ENCODE results near the gene ACOX2. TPM values are rescaled to one million over a fixed set of nuclear protein-coding genes. Genes with fewer than 3 reads are reported as not detected.

ACOX2 gene
- total RNA-seq, 1 experiment from 2014 or later: 1.1 TPM

- peaks cover 15% of the 10 kb centered on the region for H3K36me3 Mint-ChIP-seq (ENCODE audit: insufficient read depth, unreplicated experiment)
- peak; percentile 96 for DNase-seq
- no TSS peak for BruUV-seq (replicated peaks)
These were observed 45.2 kb downstream of the ACOX2 start, which contains the start of gene KCTD6 for GRCh38 chr3:58491506-58492402. Gene KCTD6, plus strand, starts transcription at chr3:58492096. Its CDS starts 6,660 bp downstream, at chr3:58498756.

GRCh38 chr3:58490860-58491501 is 46.0 kb downstream of the ACOX2 start:
- TF ChIP-seq CTCF (IDR thresholded peaks at IDR 0.05; ENCODE audit: unreplicated experiment): no peak
- H3K27ac Mint-ChIP-seq (ENCODE audit: unreplicated experiment): no peak overlapping the region
- H3K36me3 Mint-ChIP-seq (ENCODE audit: insufficient read depth, unreplicated experiment): peaks cover 22% of the 10 kb centered on the region
- CTCF ChIA-PET: interaction anchor here (0.7 to 1.7 kb wide), 4 partner anchors 17 to 313 kb away, joined by 3 to 7 read pairs (median 4); no protein-coding TSS in a partner anchor
- no peaks in the 10 kb centered on the region for H3K9me3 Mint-ChIP-seq (ENCODE audit: low read depth, unreplicated experiment)
- no TSS peak for BruUV-seq (replicated peaks)
- DNase-seq: peak; percentile 5
- no peaks in the 10 kb centered on the region for H3K27me3 Mint-ChIP-seq (ENCODE audit: unreplicated experiment)
- peaks cover 59% of the 10 kb centered on the region for H3K4me1 Mint-ChIP-seq (ENCODE audit: low read depth, unreplicated experiment)
- intact Hi-C loops (cut with micrococcal nuclease; ENCODE audit: unreplicated experiment): loop anchor here (2.0 kb wide), 1 partner anchor 20 kb away; no protein-coding TSS in a partner anchor
- peak overlapping the region; percentile 81 for H3K4me3 Mint-ChIP-seq (ENCODE audit: low read depth, unreplicated experiment)

More at GRCh38 chr3:58491506-58492402, 45.2 kb downstream of the ACOX2 start, which contains the start of gene KCTD6:
- Mint-ChIP-seq H3K4me1 (ENCODE audit: low read depth, unreplicated experiment) (peaks cover 51% of the 10 kb centered on the region), H3K4me3 (ENCODE audit: low read depth, unreplicated experiment) (peak within 1 kb of the TSS; percentile 81), H3K9me3 (ENCODE audit: low read depth, unreplicated experiment) (no peaks in the 10 kb centered on the region), H3K27me3 (ENCODE audit: unreplicated experiment) (no peaks in the 10 kb centered on the region), H3K27ac (ENCODE audit: unreplicated experiment) (peak within 1 kb of the TSS; percentile 63)
- CTCF ChIA-PET: interaction anchor here (0.7 to 1.7 kb wide), 5 partner anchors 16 to 314 kb away, joined by 3 to 7 read pairs (median 3); no protein-coding TSS in a partner anchor
- intact Hi-C loops (cut with micrococcal nuclease; ENCODE audit: unreplicated experiment): loop anchor here (2.0 kb wide), 3 partner anchors 21 to 41 kb away; no protein-coding TSS in a partner anchor
- TF ChIP-seq CTCF (IDR thresholded peaks at IDR 0.05; ENCODE audit: unreplicated experiment): peak; percentile 71

- Mint-ChIP-seq H3K9me3 (ENCODE audit: low read depth, unreplicated experiment) (no peaks in the 10 kb centered on the region), H3K27ac (ENCODE audit: unreplicated experiment) (no peak overlapping the region), H3K36me3 (ENCODE audit: insufficient read depth, unreplicated experiment) (peaks cover 22% of the 10 kb centered on the region), H3K4me3 (ENCODE audit: low read depth, unreplicated experiment) (no peak overlapping the region), H3K27me3 (ENCODE audit: unreplicated experiment) (no peaks in the 10 kb centered on the region), H3K4me1 (ENCODE audit: low read depth, unreplicated experiment) (peaks cover 57% of the 10 kb centered on the region)
- CTCF ChIA-PET: no interaction called here
- TF ChIP-seq CTCF (IDR thresholded peaks at IDR 0.05; ENCODE audit: unreplicated experiment): no peak
- intact Hi-C loops (cut with micrococcal nuclease; ENCODE audit: unreplicated experiment): loop anchor here (1.0 kb wide), 1 partner anchor 9 kb away; no protein-coding TSS in a partner anchor
- BruUV-seq (replicated peaks): no TSS peak
- no peak for DNase-seq
These were observed 48.0 kb downstream of the ACOX2 start for GRCh38 chr3:58488967-58489366.

- peak; percentile 43 for DNase-seq
- no TSS peak for BruUV-seq (replicated peaks)
- CTCF ChIA-PET: interaction anchor here (0.6 to 1.3 kb wide), 3 partner anchors 16 to 41 kb away, joined by 3 to 8 read pairs (median 3); no protein-coding TSS in a partner anchor
- H3K4me3 Mint-ChIP-seq (ENCODE audit: low read depth, unreplicated experiment): peak overlapping the region; percentile 61
- no peaks in the 10 kb centered on the region for H3K9me3 Mint-ChIP-seq (ENCODE audit: low read depth, unreplicated experiment)
- no peak for TF ChIP-seq CTCF (IDR thresholded peaks at IDR 0.05; ENCODE audit: unreplicated experiment)
- peak overlapping the region; percentile 82 for H3K27ac Mint-ChIP-seq (ENCODE audit: unreplicated experiment)
- H3K36me3 Mint-ChIP-seq (ENCODE audit: insufficient read depth, unreplicated experiment): peaks cover 15% of the 10 kb centered on the region
- H3K4me1 Mint-ChIP-seq (ENCODE audit: low read depth, unreplicated experiment): peaks cover 43% of the 10 kb centered on the region
- intact Hi-C loops (cut with micrococcal nuclease; ENCODE audit: unreplicated experiment): no loop called here
- H3K27me3 Mint-ChIP-seq (ENCODE audit: unreplicated experiment): no peaks in the 10 kb centered on the region
These were observed 49.7 kb downstream of the ACOX2 start for GRCh38 chr3:58487140-58487886.

Data from Calu3 (cell line).